GM12865 (cell line): ENCODE data around the gene TRIM71.

Experiments
- DNase-seq: peaks from one replicate; pipeline ENCODE4 v3.0.0; 2010; ENCODE audit warnings: low read depth
- H3K4me3 ChIP-seq: 2 replicates; pipeline ENCODE4 v1.5.1; 2011; ENCODE audit warnings: mild to moderate bottlenecking, low read depth, low read length, control low read depth
- TF ChIP-seq, protein P1 (sequence below): IDR thresholded peaks from 2 replicates; pipeline ENCODE4 v1.5.1; 2011; ENCODE audit warnings: low read length, control low read depth, low read depth, inconsistent platforms; ENCODE audit not compliant: insufficient read depth; ENCODE audit errors: missing control alignments

TRIM71 gene

DNA sequence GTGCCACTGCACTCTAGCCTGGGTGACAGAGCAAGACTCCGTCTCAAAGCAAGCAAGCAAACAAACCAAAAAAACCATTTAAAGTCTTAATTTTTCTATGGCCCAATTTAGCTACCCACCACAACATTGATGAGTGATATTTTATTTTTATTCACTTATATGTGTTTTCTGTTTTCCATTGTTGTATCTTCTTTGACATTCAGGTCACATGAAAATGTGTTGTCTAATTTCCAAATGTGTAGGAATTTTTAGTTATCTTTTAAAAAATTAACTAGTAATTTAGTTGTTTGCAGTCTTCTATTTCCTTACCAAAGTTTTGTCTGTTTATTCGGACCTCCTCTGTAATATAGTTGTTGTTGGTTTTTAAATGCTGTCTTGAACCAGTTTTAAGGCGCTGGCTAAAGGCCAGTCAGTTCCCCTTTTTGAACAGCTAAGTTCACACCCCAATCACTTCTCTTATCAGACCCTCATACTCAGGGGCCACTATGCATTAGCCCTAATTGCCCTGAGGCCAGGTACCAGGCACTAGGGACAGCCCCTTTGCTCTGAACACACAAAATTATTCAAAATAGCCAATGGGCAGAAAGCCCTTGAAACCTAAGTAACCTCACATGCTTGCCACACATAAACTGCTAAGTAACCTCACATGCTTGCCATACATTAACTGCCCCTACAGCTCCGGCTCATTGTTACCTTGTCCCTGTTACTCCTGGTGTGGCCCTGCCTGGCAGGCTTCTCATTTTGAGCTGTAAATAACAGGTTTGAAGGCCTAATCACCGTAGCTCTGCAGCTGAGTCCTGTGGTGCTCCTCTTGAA, 129.4 kb downstream of the TRIM71 start:
- TF ChIP-seq, protein P1, sequence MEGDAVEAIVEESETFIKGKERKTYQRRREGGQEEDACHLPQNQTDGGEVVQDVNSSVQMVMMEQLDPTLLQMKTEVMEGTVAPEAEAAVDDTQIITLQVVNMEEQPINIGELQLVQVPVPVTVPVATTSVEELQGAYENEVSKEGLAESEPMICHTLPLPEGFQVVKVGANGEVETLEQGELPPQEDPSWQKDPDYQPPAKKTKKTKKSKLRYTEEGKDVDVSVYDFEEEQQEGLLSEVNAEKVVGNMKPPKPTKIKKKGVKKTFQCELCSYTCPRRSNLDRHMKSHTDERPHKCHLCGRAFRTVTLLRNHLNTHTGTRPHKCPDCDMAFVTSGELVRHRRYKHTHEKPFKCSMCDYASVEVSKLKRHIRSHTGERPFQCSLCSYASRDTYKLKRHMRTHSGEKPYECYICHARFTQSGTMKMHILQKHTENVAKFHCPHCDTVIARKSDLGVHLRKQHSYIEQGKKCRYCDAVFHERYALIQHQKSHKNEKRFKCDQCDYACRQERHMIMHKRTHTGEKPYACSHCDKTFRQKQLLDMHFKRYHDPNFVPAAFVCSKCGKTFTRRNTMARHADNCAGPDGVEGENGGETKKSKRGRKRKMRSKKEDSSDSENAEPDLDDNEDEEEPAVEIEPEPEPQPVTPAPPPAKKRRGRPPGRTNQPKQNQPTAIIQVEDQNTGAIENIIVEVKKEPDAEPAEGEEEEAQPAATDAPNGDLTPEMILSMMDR: no peak
- no peak for DNase-seq
- no peak overlapping the region for H3K4me3 ChIP-seq
